Activated CD8-positive, alpha-beta memory T cell treated with anti-CD3 and anti-CD28 coated beads, Interleukin-2, amount 50 U/mL, for 4 hours (primary cell): Measurements from ENCODE around the gene PCGF3.
"Not testable (repeated sequence)": the region's sequence is repeated elsewhere in the genome, so short reads cannot be mapped to it uniquely, and the experiment has no call there.

Source experiments
- DNase-seq: peaks from one replicate; pipeline ENCODE4 v3.0.0-alpha.2; 2020

PCGF3 gene

DNA sequence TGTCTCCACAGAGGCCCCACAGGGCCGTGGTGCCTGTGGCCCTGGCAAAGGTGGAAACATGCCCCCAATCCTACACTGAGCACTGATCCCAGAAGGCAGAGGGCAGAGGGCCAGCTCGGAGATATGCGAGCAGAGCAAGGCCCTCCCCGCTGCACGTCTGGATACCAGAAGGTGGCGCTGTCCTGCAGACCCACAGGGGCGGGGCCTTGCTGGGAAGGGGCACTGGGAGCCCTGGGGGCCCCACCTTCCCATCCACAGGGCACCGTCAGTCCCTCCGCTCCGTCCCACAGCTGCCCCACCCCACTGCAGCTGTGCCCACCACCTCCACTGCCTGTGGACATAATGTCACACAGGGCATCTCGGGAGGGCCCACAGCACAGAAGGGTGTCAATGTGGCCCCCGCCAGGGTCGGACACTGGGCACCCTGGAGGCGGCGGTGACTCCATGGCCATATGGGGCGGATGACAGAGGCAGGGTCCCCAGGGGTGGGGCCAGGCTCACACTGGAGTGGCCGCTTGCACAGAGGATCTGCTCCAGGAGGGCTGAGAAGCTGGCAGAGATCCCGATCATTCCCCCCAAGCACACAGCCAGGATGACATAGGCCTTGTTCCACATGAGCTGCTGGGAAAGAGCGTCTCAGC is 21.5 kb upstream of the PCGF3 start:
- DNase-seq: no peak

DNA sequence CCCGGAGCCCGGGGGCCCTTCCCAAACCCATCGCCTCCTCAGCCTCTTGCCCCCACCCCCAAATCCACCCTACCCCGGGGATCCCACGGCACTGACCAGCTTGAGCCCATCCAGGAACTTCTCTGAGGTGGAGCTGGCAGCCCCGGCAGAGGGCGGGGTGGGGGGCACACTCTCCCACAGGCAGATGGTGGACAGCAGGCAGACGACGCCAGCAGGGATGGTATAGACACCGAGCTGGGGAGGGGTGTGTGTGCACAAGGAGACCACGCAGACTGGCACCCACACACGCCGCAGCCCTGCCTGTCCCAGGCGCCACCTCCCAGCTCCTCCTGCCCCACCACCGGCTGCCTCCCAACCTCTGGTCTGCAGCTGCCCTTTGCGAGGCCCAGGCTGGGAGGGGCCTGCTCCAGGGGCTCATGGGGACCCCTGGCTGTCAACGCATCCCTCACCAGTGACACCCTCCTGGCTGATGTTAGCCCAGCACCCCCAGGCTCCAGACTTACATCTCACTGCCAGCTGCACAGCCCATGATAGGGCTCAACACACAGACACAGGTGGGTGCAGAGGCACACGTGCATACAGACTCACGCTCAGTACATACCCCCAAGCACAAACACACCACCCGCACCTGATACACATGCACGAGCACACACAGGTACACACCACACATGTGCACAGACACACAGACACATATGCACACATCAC is 20.9 kb upstream of the PCGF3 start:
- no peak for DNase-seq

DNA sequence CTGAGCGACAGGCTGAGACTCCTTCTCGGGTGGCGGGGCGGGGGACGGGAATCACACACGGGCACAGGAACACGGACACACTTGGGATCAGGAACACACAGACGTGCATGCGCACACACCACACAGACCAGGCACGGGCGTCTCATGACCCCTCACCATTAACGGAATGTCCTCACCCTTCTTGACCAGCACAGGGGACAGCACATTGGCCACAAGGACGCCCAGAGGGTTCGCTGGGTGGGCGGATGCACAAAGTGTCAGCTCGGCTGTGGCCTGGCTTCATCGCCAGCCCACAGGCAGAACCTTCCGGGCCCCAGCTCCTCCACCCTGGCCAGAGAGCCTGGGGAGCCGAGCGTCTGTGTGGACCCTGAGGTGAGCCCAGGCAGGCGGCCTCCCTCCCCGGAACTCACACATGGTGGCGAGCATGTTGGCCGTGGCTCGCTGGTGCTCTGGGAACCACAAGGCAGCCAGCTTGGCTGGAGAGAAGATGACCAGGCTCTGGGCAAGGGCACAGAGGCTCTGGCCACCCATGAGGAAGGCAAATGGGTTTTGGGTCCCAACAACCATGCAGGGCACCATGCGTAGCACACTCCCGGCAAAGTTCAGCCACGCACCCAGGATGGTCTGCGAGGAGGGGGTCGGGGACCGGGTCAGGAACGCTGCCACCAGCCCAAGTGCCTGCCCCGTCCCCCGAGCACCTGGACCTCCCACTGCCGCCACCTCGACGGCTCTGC is 19.8 kb upstream of the PCGF3 start:
- no peak for DNase-seq

DNA sequence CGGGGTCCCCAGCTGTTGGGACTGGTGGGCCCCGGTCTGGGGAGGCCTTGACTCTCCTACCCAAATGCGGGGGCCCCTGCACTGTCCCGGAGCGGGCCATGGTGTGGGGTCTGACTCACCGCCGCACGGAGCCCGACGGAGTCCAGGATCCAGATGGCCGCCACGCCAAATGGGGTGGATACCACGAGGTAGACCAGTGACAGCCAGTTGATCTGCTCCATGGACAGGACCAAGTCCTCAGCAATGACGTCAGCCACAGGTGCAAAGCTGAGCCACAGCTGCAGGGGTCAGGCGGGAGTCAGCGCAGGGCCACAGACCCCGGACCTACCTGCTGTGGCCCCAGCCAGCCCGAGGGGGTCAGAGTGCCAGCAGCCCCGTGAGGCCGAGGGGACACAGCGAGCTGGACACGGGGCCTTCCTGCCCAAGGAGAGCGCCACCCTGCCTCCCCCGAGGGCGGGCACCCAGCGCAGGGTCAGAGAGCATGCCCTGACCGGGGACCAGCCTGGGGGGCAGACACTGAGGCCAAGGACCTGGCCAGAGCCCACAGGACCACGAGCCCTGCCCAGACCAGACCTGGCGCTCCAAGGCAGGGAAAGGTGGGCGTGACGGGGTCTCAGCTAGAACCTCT is 19.1 kb upstream of the PCGF3 start:
- DNase-seq: no peak

DNA sequence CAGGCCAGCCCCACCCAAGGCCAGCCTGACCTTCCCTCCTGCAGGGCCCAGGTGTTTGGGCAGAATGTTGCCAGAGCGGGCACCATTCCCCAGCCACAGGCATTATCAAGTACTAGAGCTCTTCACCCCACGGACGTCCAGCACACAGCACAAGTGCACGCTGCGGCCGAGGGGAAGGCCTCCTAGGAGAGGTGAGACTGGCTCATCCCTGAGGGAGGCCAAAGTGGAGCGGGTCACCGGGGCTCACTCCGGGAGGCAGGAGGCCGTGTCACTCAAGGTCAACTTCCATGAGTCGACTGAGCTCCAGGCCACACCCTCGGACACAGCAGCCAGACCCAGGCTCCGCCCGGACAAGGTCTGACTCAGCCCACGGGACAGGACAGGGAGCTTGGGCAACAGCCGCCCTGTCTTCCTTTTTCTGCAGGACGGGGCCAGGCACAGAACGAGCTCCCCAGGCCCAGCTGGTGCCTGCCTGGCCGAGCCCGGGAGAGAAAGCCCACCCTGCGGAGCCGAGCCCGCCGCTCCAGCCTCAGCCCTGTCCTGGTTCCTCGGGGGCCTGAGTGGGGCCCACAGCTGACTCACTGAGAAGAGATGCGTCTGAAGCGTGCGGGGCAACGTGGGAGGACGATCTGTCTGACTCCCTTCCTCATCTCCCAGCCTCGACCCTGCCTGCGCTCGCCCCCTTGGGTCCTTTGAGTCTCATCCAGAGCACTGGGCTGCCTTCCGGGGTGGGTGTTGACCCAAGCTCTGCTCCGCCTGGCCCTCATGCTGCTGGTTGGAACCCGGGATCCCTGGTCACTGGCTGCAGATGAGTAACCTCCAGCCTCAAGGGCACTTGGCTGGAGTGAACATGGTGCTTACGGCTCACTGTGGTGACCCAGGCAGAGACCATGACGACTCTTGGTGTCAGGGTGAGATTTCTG is 18.3 kb upstream of the PCGF3 start:
- DNase-seq: no peak

DNA sequence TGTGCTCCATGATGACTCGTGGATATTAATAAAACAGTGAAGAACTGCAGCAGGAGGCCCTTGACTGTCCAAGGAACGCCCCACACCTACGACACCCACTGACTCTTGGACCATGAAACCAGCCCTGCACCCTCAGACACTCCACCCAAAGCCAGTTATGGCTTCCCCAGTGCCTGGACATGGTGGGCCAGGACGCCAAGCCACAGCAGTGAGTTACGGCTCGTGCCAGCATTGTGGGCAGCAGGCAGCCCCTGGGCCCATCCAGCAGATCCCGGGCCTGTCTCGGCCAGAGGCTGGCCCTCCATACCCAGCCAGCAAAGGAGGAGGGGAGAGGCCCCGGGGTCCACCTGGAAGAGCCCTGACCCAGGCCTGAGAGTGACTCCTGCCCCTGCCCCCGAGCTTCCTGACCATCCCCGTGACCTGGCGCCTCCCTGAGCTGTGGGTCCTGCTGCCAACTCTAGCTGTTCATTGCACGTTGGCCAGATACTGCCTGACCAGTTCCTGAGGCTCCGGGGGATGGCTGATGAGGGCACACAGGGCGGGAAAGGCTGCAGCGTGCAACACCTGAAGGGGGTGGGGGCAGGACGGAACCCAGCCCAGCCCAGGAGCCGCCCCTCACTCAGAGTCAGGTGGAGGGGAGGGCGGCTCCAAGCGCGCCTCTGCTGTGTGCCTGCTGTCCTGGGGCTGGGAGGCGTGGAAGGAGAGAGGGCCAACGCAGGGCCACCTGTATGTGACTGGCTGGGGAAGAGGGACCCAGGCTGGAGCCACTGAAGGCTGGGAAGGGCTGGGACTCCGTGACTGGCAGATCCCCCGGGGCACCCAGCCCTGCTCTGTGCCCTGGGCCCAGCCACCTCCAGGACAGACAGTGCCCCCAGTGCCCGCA is 17.4 kb upstream of the PCGF3 start:
- DNase-seq: no peak

DNA sequence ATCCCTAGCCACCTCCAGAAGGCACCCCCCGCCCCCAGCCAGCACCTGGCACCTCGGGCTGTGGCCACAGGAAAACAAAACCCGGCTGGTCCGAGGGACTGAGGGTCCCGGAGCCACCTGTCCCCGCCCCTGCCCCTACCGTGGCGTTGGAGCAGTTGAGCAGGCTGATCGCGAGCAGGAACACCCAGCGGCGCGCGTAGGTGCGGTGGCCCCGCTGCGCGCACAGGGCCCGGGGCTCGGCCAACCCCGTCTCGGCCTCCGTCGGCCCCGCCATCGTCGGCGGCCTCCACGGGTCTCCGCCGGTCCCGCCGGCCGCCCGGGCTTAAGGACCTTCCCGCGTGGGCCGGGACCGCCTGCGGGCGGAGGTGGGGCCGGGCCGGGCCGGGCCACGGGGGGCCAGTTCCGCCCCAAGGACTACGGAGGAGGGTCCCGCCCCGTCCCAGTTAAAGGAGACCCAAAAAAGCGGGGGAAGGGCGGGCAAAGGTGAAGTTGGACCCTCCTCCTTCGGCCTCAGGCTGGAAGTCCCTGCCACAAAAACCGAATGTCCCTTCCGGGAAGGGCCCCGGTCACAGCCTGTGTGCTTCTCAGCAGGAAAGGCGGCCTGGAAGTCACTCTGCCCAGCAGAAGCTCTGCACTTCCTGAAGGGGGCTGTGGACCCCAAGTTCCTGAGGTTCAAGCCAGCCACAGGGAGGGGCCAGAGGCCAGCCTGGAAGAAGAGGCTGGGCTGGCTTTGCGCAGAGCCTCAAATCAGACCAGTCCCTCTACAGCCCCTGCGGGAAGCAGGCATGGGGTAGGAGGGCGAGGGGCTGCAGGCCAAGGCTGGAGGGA is 16.6 kb upstream of the PCGF3 start, which contains the start of gene SLC49A3:
Gene SLC49A3 (minus strand): TSS at position 298 of the 828 bp plus-strand sequence. CDS start 24 bp downstream, at position 274.
- no peak for DNase-seq

DNA sequence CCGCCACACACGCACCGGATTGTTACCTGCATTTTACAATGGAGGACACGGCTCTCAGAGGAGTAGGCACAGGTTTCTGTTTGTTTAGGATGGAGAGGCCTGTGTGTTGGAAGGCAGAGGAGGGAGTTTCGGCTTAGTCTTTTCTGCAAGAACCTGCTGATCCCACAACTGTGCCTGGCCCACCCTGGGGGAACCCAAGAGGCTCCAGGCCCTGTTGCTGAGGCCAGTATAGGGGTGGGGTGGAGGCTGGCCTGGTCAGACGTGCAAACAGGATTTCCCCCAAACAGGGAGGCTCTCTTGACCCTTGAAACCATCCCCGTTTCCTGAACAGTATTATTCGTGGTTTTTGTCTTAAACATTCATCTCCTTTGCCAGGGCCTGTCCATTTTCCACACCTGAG is 15.9 kb upstream of the PCGF3 start:
- no peak for DNase-seq

DNA sequence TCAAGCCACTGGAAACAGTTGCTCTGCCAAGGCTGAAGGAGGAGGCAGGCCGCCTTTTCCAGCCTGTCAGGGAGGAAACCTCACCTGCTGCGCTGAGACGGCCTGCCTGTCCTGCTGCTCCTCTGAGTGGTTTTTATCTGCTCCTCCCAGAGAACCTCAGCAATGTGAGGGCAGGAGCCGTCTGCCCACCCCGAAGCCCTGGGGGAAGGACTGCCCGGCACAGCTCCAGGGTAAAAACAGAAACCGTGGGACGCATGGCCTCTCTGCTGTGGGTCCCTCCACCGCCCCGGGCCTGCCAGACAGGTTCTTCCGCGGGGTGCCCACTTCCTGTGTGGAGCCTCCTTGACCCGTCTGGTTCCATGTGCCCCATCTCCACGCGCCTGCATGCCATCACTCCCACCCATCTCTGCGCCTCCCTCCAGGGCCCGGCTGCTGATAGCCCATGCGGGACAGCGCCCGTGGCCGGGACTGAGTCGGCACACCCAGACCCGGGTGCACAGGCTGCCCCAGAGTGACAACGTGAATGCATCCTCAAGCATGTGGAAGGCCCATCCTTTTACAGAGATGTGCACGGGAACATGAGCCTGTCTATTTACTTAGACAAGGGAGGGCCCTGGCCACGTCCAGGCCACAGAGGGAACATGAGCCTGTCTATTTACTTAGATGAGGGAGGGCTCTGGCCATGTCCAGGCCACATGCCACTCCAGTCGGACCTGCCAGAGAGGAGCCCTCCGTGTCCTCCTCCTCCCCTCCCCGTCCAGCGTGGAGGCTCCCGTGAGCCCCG is 12.7 kb upstream of the PCGF3 start:
- no peak for DNase-seq

DNA sequence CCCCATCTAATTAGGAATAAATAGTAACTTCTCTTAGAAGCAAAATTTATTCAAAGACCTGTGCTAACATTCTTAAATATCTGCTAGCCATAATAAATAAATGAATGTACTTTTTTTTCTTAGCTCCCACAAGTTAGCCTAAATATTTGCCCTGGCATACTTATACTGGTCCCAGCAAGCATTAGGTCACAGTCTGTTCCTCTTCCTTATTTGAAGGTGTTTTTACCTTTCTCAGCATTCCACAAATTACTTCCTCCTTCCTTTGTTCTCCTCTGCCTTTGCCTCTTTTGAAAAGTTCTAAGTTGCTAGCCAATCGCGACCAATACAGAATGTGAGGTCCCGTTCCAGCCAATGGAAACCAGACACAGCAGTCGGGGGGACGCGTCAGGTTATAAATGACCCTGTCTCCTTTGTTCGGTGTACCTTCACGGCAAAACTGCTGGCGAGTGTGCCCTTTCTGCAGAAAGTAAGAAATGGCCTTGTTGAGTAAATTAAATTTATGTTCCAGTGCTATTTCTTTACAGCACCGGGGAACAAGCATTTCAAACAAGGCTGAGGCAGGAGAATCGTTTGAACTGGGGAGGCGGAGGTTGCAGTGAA is 11.2 kb upstream of the PCGF3 start:
- DNase-seq: not testable (repeated sequence)

DNA sequence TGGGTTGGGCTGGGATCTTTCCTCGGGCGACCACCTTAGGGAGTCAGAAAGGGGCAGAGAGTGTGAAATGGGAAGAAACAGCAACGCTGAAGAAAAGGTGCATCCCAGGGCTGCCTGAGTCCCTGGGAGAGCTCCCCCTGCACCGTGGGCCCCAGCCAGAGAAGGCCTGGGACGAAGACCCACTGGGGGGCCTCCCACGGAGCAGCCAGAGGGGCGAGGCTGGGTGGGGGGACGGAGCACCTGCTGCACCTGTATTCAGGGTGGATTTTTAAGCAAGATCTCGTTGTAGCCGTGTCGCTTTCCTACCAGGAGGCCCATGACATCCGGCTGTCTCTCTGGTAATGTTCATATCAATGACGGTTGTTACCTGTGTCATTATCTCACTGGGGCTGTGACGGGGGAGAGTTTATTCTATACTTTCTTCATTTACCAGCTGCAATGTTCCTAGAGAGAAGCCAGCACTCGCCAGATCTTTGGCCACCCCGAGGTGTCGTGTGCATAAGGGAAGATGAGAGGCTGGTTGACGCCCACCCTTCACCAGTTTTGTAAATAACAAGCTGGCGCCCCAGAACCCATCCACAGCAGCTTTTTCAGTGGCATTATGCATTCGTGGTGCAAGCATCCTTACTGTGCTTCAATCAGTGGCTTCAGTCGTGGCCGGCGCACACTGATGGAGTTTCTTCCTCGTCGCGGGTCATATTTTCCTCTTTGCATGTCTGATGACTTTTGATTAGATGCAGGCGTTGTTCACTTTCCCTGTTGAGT is 5.6 kb upstream of the PCGF3 start:
- no peak for DNase-seq

DNA sequence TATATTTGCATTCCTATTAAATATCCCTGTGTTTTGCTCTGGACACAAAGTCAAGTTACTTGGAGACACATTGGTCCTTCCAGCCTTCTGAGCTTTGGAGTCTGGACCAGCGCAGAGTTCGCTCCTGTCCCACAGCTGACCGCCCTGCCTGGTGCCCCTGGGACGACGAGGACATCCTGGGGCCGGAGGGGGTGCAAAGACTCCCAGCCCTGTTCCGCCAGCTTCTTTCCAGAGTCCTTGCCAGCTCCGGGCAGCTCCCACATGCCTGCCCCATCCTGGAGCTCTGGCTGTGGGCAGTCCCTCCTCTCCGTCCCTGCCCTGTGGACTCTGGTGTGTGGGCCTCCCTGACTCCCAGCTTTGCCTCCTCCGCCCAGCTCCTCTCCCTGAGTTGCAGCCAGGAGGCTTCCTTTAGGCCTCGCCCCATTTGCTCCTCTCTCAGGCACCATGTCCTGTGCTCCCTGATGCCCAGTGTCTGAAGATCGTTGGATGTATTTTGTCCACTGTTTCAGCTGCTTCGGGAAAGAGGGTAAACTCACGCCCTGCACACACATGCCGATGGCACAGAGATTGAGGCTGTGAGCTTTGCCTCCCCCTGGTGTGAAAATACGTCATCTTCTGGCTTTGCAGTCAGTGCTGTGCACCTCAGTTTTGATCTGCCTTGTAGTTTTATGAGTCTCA is 4.9 kb upstream of the PCGF3 start:
- DNase-seq: no peak

DNA sequence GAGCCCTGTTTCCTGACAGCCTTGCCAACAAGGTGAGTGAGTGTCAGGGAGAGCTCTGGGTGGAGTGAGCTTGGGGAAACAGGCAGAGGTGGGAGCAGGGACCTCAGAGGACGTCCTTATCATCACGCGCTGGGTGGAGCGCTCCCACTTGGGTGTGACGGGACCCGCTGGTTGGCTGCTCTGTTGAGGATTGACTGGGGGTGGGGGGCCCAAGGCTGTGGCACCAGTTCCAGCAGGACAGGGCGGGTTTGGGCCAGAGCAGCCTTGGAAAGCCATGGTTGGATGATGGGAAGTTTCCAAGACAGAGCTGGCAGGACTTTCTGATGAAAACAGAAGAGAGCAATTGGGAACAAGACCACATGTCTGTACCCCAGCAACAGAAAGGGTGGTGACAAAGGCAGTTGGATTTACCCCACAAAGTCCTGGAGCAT is 3.0 kb upstream of the PCGF3 start:
- no peak for DNase-seq

DNA sequence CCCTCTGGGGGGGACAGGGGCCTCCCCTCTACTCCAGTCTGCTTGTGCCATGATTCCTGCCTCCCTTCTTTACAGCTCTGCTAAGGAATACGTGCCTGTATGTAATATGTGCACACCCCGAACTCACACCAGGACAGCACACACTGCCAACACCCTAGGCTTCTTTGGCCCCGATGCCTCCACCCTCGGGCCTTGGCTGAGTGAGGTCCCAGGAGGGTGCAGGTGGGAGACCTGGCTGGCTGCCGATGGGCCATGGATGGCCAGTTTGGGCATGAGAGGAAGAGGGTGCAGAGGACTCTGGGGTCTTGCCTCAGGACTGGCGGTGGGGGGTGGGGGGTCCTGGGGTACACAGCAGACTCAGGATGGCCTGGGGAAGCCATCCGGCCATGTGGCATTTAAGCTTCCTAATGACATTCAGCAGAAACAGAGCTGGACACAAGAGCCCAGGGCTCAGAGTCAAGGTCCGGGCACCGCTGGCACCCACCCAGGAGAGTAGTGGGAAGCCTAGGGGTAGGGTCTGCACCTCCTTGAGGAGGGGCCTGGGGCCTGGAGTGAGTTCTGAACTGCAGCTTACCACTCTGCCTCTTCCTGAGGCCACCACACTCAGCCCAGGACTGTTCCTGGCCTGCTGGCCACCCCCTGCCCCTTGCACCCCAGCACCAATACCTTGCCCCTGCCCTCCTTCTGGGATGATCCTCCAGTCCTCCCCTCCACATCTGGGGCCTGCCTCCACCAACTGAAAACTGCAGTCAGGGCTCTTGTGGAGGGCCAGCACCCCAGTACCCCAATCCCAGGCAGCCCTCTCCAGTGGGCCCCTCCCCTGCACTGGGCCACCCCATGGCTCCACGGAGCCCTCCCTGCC is 2.1 kb upstream of the PCGF3 start:
- DNase-seq: no peak

DNA sequence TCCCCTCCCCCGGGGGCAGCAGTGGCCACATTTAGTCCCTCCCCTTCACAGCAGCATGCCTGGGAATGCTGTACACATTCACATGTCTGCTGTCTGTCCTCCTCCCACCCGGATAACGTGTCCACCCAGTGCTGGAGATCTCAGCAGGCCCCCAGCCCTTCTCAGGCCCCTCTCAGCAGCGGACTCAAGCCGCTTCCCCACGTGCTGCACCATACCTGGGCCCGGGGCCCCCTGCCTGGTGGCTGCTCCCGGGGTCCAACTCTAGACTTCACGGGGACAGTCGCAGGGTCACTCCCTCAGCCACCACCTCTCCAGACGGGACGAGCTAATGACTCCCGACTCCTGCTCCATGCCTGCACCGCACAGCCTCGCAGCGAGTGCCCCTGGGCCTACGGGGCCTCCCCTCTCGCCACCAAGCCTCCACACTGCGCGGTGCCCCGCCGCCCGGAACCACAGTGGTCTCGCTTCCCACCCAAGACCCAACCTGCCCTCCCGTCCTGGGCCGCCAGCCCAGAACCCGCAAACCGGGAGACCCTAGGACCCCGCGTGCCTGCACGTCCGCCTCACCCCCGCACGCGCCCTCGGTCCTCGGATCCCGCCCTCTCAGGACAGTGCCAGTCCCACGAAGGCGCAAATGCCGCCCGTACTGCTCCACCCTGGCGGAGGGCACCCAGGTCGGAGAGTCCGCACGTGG is 1.3 kb upstream of the PCGF3 start:
- DNase-seq: no peak

DNA sequence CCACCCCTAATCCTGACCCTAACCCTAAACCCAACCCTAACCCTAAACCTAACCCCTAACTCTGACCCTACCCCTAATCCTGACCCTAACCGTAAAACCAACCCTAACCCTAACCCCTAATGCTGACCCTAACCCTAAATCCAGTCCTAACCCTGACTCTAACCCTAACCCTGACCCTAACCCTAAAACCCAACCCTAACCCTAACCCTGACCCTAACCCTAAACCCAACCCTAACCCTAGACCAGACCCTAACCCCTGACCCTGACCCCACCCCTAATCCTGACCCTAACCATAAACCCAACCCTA is 708 bp upstream of the PCGF3 start:
- no peak for DNase-seq
